Measurements from ENCODE around the gene KCNJ12. TPM values are rescaled to one million over a fixed set of nuclear protein-coding genes. Genes with fewer than 3 reads are reported as not detected.
A peak's percentile ranks its signal among the peaks of the same experiment; 100 is the strongest.
"Not testable (repeated sequence)": the region's sequence is repeated elsewhere in the genome, so short reads cannot be mapped to it uniquely, and the experiment has no call there.

Gene KCNJ12
- total and polyA plus RNA-seq, 8 donors, result 0.09 to 0.37 (median 0.14) TPM

- DNase-seq, H3K4me1 ChIP-seq, H3K36me3 ChIP-seq, H3K9me3 ChIP-seq, FAIRE-seq, H3K4me3 ChIP-seq, ATAC-seq, H3K27me3 ChIP-seq, H3K27ac ChIP-seq: not testable (repeated sequence)
- intact Hi-C loops (cut with DNase I), result loop anchor here in 1 of 3 donors (10.0 kb wide), 1 partner anchor 294 kb away; no protein-coding TSS in a partner anchor
- WGBS, 2 donors, result 63 to 64% methylated on average over 20 to 24 of the region's 25 CpGs
These were observed 34.9 kb downstream of the KCNJ12 start for GRCh38 chr17:21410906-21411678.

GRCh38 chr17:21411679-21412205, 35.6 kb downstream of the KCNJ12 start:
- not testable (repeated sequence) for H3K4me1 ChIP-seq, ATAC-seq, H3K36me3 ChIP-seq, H3K9me3 ChIP-seq, FAIRE-seq, H3K4me3 ChIP-seq, H3K27ac ChIP-seq, H3K27me3 ChIP-seq, DNase-seq
- intact Hi-C loops (cut with DNase I), result loop anchor here in 1 of 3 donors (10.0 kb wide), 1 partner anchor 293 kb away; no protein-coding TSS in a partner anchor
- WGBS, 2 donors, result 55 to 58% methylated on average over 5 of the region's 5 CpGs

GRCh38 chr17:21412207-21412681, 36.1 kb downstream of the KCNJ12 start:
- H3K36me3 ChIP-seq, H3K4me1 ChIP-seq, H3K9me3 ChIP-seq, H3K27me3 ChIP-seq, H3K27ac ChIP-seq, FAIRE-seq, H3K4me3 ChIP-seq: not testable (repeated sequence)
- ATAC-seq, result peak in 1 of 4 donors; percentile 20
- 59 to 70% methylated on average over 11 to 14 of the region's 14 CpGs for WGBS, 2 donors
- DNase-seq, result peak in 1 of 6 donors; percentile 45
- intact Hi-C loops (cut with DNase I), result loop anchor here in 1 of 3 donors (10.0 kb wide), 1 partner anchor 293 kb away; no protein-coding TSS in a partner anchor

GRCh38 chr17:21413570-21414279, 37.6 kb downstream of the KCNJ12 start:
- peak in 2 of 6 donors; percentile 26 to 47 for DNase-seq
- not testable (repeated sequence) for H3K27me3 ChIP-seq, H3K36me3 ChIP-seq, H3K9me3 ChIP-seq, ATAC-seq, H3K4me3 ChIP-seq, H3K4me1 ChIP-seq, H3K27ac ChIP-seq, FAIRE-seq
- WGBS, 2 donors, result 58 to 68% methylated on average over 5 to 7 of the region's 11 CpGs
- intact Hi-C loops (cut with DNase I), result loop anchor here in 1 of 3 donors (10.0 kb wide), 1 partner anchor 291 kb away; no protein-coding TSS in a partner anchor

- not testable (repeated sequence) for FAIRE-seq, H3K27me3 ChIP-seq, H3K27ac ChIP-seq, H3K36me3 ChIP-seq, H3K4me1 ChIP-seq, H3K4me3 ChIP-seq, H3K9me3 ChIP-seq, ATAC-seq
- DNase-seq, result peak in 2 of 6 donors; percentile 48 to 73
- 54 to 65% methylated on average over 7 of the region's 7 CpGs for whole genome bisulfite sequencing, 2 donors
- intact Hi-C loops (cut with DNase I), result loop anchor here in 1 of 3 donors (10.0 kb wide), 1 partner anchor 290 kb away; no protein-coding TSS in a partner anchor
These were observed 38.5 kb downstream of the KCNJ12 start for GRCh38 chr17:21414616-21415015.

GRCh38 chr17:21415166-21415990, 39.2 kb downstream of the KCNJ12 start:
- WGBS, 2 donors, result 78% methylated on average over 54 to 57 of the region's 58 CpGs
- ATAC-seq, H3K27ac ChIP-seq, FAIRE-seq, H3K4me1 ChIP-seq, H3K27me3 ChIP-seq, H3K4me3 ChIP-seq, H3K36me3 ChIP-seq, H3K9me3 ChIP-seq: not testable (repeated sequence)
- peak in 2 of 6 donors; percentile 50 to 72 for DNase-seq
- intact Hi-C loops (cut with DNase I), result loop anchor here in 1 of 3 donors (10.0 kb wide), 1 partner anchor 289 kb away; no protein-coding TSS in a partner anchor

GRCh38 chr17:21416471-21416981, 40.4 kb downstream of the KCNJ12 start:
- H3K27ac ChIP-seq, FAIRE-seq, ATAC-seq, H3K9me3 ChIP-seq, H3K36me3 ChIP-seq, H3K4me3 ChIP-seq, H3K27me3 ChIP-seq, H3K4me1 ChIP-seq: not testable (repeated sequence)
- intact Hi-C loops (cut with DNase I), result loop anchor here in 1 of 3 donors (10.0 kb wide), 1 partner anchor 288 kb away; no protein-coding TSS in a partner anchor
- 61 to 65% methylated on average over 29 to 30 of the region's 30 CpGs for WGBS, 2 donors
- peak in 2 of 6 donors; percentile 47 to 54 for DNase-seq

GRCh38 chr17:21417349-21417748, 41.2 kb downstream of the KCNJ12 start:
- H3K9me3 ChIP-seq, ATAC-seq, H3K27ac ChIP-seq, H3K4me3 ChIP-seq, H3K4me1 ChIP-seq, H3K27me3 ChIP-seq, FAIRE-seq, H3K36me3 ChIP-seq: not testable (repeated sequence)
- peak in 1 of 6 donors; percentile 31 for DNase-seq
- 62 to 66% methylated on average over 10 of the region's 10 CpGs for WGBS, 2 donors
- intact Hi-C loops (cut with DNase I), result loop anchor here in 1 of 3 donors (10.0 kb wide), 1 partner anchor 287 kb away; no protein-coding TSS in a partner anchor
